GM19452 (cell line): ENCODE data around the gene LMO7.

Experiments used
- ATAC-seq: cut with Tn5 transposase; IDR thresholded peaks from one replicate; pipeline ENCODE4 v1.9.1; 2021; ENCODE audit not compliant: unreplicated experiment

LMO7 gene

DNA sequence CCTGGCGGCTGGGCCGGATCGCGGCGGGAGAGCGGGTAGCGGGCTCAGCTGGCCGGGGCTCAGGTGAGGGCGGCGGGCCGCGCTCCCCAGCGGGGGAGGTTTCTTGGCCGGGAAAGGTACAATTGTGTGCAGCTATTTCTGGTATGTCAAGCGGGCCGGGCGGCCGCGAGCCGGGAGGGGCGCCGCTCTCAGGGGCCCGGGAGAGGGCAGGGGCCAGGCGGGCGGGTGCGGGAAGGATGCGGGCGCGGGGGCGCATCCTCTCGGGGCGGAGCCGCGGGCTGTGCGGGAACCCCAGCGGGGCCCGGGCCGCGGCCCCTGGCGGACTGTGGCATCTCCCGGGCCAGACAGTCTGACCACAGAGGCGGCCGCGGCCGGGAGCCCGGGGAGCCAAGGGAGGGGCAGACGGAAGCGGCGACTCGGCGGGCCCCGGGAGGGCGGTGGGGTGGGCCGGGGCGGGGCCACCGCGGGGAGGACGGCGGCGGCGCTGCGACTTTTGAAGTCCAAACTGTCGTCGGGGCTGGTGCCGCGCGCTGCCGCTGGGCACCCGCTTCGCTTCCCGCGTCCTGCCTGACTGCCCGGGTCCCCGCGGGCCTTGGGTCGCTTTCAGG lies at the start of gene LMO7:
Gene LMO7, plus strand, starts transcription at position 503 of the 608 bp plus-strand sequence. CDS start 328 bp downstream, outside the sequence.
- ATAC-seq: peak; percentile 56

DNA sequence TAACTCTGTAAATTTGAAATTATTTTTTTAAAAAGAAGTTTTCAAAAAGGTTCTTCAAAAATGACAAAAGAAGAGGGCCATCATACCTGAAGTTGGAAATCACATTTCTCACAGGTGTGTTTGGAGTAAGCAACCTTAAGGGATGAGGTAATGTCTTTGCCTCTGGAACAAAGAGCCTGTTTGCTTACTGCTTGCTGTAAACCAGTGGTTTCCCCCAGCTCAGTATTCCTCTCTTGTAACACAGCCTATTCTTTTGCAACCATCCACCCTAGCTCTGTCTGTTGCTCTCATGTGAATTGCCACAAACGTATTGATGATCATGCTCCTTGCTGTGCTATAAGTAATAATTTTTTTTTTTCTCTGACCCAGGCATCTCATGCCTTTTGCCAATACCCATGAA lies 48.5 kb upstream of the LMO7 start:
- no peak for ATAC-seq

DNA sequence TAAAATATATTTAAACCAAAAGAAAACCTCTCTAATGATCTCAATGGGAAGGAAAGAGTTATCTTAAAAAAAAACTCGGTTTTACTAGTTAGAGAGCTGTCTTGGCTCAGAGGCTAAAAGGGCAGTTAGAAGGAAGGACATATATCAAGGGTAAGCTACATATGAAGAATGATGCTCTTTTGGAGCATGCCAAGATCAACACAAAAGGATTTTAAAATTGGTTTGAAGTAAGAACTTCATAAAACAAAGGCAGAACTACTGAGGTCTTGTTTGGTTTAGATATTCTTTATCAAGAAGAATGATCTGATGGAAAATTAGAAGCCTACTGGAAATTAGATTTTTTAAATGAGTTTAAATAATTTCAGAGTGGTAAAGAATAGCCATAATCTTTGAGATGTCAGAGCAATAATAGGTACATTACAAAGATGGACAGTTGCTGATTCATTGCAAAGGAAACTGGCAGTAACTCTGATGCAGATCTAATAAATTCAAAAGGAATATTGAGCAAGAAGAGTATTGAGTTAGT lies 39.4 kb upstream of the LMO7 start:
- no peak for ATAC-seq

DNA sequence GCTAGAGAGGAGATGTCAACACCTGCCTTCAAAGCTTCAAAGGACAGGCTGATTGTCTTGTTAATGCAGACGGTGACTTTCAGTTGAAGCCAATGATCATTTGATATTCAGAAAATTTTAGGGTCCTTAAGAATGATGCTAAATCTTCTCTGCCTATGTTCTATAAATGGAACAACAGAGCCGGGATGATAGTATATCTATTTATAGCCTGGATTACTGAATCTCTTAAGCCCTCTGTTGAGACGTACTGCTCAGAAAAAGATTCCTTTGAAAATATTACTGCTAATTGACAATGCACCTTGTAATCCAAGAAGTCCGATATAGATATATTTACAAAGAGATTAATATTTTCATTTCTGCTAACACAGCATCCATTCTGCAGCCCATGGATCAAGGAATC lies 35.8 kb upstream of the LMO7 start:
- ATAC-seq: no peak

DNA sequence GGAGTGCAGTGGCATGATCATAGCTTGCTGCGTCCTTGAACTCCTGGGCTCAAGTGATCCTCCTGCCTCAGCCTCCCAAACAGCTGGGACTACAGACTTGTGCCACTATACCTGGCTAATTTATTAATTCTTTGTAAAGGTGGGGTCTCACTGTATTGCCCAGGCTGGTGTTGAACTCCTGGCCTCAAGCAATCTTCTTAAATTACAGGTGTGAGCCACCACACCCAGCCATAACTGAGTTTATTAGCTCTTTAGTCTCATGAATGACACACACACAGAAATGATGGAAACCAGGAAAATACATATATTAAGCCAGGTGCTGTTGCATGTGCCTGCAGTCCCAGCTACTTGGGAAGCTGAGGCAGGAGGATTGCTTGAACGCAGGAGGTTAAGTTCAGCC lies 33.1 kb upstream of the LMO7 start:
- ATAC-seq: no peak

DNA sequence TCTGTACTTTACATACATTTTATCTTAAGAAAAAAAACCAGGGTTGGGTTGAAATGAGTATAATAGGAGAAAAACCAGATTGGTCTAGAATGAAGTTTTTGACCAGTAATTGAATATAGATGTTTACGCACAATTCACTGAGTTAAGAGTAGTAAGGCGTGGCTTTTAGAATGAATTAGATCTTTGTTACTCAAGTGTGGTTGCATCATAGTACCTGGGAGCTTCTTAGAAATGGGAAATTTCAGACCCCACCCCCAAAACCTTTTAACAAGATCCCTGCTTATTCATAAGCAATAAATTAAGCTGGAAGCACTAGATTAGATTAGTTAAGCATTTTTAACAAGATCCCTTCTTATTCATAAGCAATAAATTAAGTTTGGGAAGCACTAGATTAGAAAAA lies 28.7 kb upstream of the LMO7 start:
- no peak for ATAC-seq

DNA sequence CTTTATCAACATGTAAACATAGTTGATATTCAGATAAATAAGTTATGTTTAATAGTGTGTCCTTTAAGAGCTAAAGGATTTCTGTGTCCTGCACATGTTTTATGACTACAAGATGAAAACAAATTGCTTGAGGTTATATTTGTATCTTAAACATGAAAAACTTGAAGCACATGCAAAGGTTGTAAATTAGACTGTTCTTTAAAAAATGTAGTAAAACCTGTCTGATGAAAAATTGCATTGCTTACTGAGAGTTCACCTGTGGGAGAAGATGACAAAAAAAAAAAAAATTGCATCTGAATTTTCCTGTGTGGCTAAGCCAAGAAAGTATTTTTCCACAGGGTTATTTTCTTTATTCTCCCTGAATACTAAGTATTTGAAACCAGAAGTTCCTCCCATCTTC lies 25.7 kb upstream of the LMO7 start:
- ATAC-seq: no peak

DNA sequence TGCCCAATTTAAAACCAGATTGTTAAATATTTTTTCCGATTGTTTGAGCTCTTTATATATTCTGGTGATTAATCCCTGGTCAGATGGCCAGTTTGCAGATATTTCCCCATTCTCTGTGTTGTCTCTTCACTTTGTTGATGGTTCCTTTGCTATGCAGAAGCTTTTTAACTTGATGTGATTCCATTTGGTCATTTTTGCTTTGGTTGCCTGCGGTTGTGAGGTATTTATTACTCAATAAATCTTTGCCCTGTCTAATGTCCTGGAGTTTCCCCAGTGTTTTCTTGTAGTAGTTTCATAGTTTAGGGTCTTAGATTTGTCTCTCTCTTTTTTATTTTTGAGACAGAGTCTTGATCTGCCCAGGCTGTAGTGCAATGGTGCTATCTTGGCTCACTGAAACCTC lies 23.8 kb upstream of the LMO7 start:
- no peak for ATAC-seq

DNA sequence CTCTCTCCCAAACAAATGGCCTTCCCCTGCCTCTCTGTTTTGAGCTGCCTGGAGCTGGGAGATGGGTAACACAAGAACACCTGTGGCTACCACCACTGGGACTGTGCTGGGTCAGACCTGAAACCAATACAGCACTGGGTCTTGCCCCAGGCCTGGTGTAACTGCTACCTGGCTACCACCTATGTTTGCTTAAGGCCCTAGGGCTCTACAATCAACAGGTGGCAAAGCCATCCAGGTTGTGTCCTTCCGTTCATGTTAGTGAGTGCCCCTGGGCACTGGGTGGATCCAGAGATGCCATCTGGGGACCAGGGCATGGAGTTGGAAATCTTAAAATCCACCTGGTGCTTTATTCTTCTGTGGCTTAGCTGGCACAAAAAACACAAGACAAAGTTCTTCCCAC lies 18.9 kb upstream of the LMO7 start:
- no peak for ATAC-seq

DNA sequence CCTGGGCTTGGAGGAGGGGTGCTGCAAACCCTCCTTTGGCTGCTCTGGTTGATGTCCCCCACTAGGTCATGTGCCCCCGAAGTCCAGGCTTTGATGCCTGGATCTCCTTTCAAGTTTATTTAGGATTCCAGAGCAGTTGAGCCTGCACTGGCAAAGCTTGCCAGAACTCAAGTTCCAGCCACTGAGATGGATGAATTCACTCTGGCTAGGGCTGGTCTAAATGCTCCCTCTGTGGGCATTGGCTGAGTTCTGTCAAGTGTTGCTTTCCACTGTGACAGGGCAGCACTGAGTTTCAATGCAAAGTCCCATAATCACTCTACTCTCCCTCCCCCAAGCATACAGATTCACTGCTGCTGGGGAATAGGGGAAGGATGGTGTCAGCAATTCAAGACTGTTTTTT lies 17.8 kb upstream of the LMO7 start:
- no peak for ATAC-seq

DNA sequence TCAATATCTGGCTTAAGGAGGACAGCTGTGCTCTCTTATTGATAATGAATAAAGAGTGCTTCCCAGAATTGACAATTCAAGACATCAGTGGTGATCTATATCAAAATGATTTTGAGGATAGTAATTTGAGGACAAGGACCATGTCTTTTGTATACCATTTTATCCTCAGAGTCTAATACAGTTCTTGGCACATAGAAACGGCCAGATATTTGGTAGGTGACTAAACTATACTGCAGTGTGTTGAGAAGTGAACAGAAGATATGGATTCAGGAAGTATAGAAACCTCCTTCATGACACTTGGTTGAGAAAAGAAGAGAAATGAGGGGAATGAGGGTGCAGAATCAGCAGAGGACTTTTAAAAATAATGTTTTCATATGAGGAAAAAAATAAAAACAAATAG lies 16.1 kb upstream of the LMO7 start:
- ATAC-seq: no peak

DNA sequence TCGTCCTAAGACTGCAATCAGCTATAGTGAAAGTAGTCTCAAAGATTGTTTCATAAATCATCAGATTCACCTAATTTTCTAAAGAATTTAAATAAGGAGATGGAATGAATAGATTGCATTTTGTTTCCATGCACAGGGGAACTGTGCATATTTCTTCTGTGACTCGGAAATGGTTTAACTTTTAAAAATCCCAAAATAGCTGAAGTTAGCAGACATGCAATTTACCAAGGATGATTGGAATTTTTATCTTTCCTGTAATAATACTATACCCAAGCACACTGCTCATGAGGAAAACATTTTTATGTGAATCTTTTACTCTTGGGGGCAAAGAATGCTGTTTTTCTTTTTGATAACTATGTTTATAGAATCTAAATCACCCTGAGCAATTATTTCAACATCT lies 15.0 kb upstream of the LMO7 start:
- ATAC-seq: no peak

DNA sequence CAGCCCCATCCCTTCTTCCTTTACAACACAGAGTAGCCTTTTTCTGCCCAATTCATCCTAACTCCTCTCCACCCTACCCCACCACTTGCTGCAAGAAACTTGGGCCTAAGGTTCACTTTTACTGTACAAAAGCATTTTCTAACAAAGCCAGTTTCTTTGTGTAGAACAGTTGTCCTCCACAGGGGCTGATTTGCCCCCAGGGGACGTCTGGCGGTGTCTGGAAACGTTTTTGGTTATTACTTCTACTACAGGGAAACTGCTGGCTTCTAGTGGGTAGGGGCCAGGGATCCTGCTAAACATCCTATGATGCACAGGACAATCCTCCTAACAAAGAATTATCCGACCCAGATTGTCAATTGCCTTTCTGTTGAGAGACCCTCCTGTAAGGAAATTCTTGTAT lies 7.3 kb upstream of the LMO7 start:
- no peak for ATAC-seq

DNA sequence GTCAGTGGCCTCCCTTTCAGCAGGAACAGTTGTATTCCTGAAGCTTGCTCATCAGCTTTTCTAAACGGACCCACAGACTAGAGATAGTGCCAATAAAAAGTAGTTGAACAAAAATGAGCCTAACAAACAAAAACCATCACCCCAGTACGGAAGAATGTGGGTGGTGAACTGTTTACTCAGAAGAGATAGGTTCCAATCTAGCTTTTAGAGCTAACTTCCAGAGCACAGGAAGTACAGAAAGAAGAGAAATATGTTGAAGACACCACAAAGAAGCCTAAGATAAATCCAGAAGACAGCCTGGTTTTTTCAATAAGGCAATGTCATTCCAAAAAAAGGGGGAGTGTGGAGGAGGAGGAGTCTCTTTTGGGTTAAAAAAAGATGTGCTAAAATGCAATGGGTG lies 2.8 kb upstream of the LMO7 start:
- ATAC-seq: no peak

DNA sequence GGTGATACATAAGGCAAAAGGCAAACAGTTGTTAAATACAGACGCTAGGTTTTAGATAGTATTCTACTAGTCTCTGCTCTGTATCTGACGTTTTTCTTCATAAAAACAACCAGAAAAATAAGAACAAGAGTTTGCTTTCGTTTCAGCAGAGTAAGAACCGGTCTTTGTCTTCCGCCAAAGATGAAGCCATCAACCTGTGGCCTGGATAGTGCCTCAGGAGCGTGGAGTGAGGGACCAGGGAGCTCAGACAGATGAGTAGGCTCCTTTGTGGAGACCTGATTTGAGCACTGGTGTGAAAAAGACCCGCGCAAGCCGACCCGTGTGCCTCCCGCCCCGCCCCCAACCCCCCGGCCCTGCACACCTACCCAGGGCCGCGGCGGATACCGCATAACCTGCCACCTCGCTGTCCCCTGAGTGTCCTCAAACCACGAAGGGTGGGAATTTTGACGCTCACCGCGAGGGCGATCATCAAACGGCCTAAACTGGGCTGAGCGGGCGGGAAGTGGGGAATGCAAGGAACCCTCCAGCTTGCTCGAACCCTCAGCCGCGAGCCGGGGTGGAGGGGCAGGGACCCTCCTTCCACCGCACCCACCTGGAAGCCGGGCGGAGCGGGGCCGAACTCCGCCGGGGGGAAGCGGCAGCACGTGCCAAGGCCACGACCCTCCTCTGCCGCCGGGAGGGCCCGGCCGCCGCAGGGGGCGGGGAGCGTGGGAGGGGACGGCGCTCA lies 866 bp upstream of the LMO7 start:
- peak; percentile 4 for ATAC-seq

DNA sequence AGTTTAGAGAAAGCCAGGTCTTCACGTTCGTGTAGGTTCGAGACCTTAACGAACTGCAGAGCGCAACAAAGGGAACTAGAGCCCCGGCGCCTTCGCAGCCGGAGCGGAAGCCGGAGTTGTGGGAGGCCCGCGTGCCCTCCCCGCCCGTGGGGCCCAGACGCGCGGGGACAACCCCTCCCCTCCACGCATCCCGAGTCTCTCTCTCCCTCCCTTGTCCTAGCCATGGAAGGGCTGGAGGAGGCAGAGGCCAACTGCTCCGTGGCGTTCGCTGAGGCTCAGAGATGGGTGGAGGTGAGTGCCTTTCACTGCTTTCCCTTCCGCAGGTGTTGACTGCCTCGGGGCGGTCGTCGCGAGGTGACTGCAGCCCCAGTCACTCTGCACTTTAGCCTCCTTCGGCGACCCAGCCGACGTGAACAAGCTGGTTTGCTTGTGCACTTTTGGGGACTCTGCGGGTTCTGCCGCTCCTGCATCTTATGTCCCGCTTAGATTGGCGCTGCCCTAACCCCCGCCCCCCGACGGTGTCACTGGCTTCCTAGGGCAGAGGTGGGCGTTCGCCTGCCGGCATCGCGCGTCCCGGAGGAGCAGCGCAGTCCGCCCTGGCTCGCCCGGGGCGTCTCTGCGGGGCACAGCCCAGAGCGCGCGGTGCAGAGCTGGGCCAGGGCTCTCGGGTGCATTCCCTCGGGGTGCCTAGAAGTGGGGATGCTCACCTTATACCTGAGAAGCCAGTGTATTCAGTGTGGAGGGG lies 478 bp downstream of the LMO7 start:
- peak; percentile 53 for ATAC-seq

DNA sequence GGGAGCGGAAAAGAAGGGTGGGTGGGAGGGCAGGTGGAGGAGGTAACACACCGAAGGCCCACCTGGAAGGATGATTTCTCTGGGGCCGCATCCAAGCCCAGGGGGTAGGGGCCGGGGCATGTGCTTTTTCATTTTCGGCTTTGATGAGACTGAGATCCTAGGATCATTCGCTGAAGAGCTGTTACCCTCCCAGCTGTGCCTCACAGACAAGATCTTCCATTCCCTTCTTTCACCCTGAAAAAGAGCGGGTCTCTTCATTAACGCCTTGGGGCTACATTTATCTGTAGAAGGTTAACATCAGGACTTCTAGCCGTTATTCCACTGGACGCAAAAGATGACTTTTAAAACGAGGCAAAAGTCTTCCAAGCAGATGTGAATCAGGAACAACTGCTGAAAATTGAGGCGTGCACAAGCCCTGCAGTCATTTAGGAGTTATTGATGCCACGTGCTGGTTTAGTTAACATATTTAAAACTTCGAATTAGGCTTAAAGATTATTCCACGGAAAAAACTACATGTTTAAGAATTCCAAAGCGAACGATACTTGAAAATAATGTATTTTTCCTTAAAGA lies 1.1 kb downstream of the LMO7 start:
- ATAC-seq: no peak

DNA sequence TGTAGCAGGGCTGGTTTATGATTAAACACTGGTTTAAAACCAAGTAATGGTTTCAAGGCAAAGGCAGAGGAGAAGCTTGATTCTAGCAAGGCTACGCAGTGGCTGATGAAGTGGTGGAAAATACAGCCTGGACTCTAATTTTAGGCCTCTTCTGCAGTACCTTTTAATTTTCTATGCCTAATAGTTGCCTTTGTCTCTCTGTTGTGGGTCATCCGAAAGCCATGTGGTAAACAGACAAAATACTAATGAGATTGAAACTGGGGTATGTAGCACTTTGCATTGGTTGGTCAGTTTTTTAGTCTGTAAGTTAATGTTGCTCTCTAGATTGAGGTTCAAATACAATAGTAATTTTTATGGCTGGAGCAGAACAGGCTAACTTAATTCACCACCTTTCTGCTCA lies 3.3 kb downstream of the LMO7 start:
- ATAC-seq: no peak

DNA sequence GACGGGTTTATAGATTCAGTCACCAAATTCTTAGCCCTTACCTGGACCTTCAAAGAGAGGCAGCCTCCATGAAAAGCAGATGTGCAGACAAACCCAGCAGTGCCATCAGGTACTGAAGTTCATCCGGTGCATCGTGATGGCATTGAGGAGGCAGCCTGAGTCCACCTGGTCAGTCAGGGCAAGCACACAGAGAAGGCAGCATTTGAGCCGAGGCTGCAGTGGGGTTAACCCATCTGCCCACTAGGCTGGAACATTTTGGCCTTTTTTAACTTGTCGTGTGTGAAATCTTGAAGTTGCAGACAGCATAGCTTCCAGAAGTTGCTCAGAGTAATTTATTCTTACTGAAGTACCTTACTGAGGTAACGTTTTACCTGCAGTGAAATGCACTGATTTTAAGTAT lies 4.9 kb downstream of the LMO7 start:
- ATAC-seq: no peak

DNA sequence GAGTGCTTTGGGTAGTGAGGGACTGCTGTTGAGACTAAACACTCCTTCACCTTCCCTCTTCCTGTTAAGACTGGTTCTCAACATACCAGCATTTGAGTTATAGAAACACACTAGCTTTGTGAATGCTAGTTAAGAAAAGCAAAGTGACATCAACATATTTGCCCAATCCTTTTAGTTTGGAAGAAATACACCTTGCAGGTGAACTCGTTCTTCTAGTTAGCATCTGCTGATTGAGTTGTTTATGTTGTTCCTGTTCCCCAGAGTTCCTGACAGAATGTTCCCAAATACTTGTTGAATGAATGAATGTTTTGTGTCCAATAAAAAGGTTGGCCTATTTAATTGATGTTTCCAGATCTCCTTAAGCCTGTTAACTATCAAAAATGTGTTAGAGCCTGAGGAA lies 7.1 kb downstream of the LMO7 start:
- no peak for ATAC-seq

DNA sequence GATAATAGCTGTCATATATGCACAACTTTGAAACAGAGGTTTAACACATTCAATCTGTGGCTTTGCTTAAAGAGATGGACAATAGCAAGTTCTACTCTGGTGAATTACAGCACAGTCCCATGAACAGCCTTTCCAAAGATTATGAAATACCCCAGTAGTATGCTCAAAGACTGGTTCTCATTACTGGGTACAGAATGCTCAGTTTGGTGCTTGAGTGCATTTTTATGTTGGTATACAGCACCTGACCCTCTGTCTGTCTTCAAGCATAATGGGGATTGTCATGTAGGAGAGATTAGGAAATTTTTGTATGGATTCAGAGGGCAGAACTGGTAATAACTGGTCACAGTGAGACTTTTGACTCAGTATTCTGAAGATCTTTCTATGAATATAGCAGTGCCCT lies 7.6 kb downstream of the LMO7 start:
- ATAC-seq: no peak

DNA sequence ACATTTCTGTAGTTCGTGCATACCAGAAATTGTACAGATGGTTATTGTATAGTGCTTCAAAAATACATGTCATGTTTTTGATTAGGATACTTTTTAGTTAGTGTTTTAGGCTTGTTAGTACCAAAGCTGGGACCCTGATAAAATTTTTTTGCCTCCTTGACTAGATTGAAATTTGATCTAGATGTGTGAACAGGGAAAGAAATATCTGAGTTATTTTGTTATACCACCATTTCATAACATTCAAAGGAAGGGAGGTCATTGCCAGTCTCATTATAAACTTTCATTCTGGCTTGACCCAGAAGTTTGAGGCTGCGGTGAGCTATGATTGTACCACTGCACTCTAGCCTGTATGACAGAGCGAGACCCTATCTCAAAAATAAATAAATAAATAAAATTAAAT lies 9.0 kb downstream of the LMO7 start:
- no peak for ATAC-seq
